ENCODE measurements around the gene SLC25A23. TPM values are rescaled to one million over a fixed set of nuclear protein-coding genes. Genes with fewer than 3 reads are reported as not detected.

Gene SLC25A23
- total RNA-seq, 1 donor: 27.7 TPM

GRCh38 chr19:6450166-6450565, 9.4 kb downstream of the SLC25A23 start:
- no peak overlapping the region for H3K4me3 ChIP-seq (ENCODE audit: low read depth, low read length)
- no peak for TF ChIP-seq CTCF (IDR thresholded peaks at IDR 0.05; ENCODE audit: insufficient read depth, low read length)
- DNase-seq (ENCODE audit: low read depth): no peak

- no peak for DNase-seq (ENCODE audit: low read depth)
- TF ChIP-seq CTCF (IDR thresholded peaks at IDR 0.05; ENCODE audit: insufficient read depth, low read length): no peak
- H3K4me3 ChIP-seq (ENCODE audit: low read depth, low read length): no peak overlapping the region
Observed at GRCh38 chr19:6448045-6448444, 11.5 kb downstream of the SLC25A23 start.

- no peak for TF ChIP-seq CTCF (IDR thresholded peaks at IDR 0.05; ENCODE audit: insufficient read depth, low read length)
- DNase-seq (ENCODE audit: low read depth): no peak
- no peak overlapping the region for H3K4me3 ChIP-seq (ENCODE audit: low read depth, low read length)
Observed at GRCh38 chr19:6446452-6446851, 13.1 kb downstream of the SLC25A23 start.

- TF ChIP-seq CTCF (IDR thresholded peaks at IDR 0.05; ENCODE audit: insufficient read depth, low read length): no peak
- DNase-seq (ENCODE audit: low read depth): no peak
- no peak overlapping the region for H3K4me3 ChIP-seq (ENCODE audit: low read depth, low read length)
Observed at GRCh38 chr19:6443986-6444385, 15.6 kb downstream of the SLC25A23 start.

- no peak for DNase-seq (ENCODE audit: low read depth)
- TF ChIP-seq CTCF (IDR thresholded peaks at IDR 0.05; ENCODE audit: insufficient read depth, low read length): no peak
- no peak overlapping the region for H3K4me3 ChIP-seq (ENCODE audit: low read depth, low read length)
Observed at GRCh38 chr19:6442087-6442688, 17.4 kb downstream of the SLC25A23 start.

- H3K4me3 ChIP-seq (ENCODE audit: low read depth, low read length): no peak overlapping the region
- no peak for DNase-seq (ENCODE audit: low read depth)
- no peak for TF ChIP-seq CTCF (IDR thresholded peaks at IDR 0.05; ENCODE audit: insufficient read depth, low read length)
Observed at GRCh38 chr19:6440905-6441304, 18.7 kb downstream of the SLC25A23 start.

- H3K4me3 ChIP-seq (ENCODE audit: low read depth, low read length): no peak overlapping the region
- TF ChIP-seq CTCF (IDR thresholded peaks at IDR 0.05; ENCODE audit: insufficient read depth, low read length): no peak
Observed at GRCh38 chr19:6439743-6440142, 19.8 kb downstream of the SLC25A23 start.

More at GRCh38 chr19:6439743-6440142, 19.8 kb downstream of the SLC25A23 start:
- DNase-seq (ENCODE audit: low read depth): no peak

Measured in fibroblast of the aortic adventitia (primary cell).